SK-N-SH (cell line): ENCODE results near the gene CACNA1D.

Experiments used
- NRF1 ChIP-seq: IDR thresholded peaks from 2 replicates; pipeline ENCODE4 v1.6.1; 2012; ENCODE audit warnings: low read depth, mild to moderate bottlenecking, low read length
- POLR2AphosphoS5 ChIP-seq: IDR thresholded peaks from 2 replicates; pipeline ENCODE4 v1.6.1; 2012; ENCODE audit warnings: low read depth, low read length
- RAD21 ChIP-seq: IDR thresholded peaks from 2 replicates; pipeline ENCODE4 v1.6.1; 2012; ENCODE audit warnings: mild to moderate bottlenecking, low read length
- RXRA ChIP-seq: IDR thresholded peaks from 2 replicates; pipeline ENCODE4 v1.4.0; 2012; ENCODE audit warnings: low read depth, mild to moderate bottlenecking, borderline replicate concordance
- TF ChIP-seq, protein P1 (sequence below): fragments of 200-600 bp; sonication (generic); IDR thresholded peaks from 2 replicates; pipeline ENCODE4 v1.6.1; 2017; ENCODE audit warnings: antibody characterized with exemption, mild to moderate bottlenecking, moderate library complexity

DNA sequence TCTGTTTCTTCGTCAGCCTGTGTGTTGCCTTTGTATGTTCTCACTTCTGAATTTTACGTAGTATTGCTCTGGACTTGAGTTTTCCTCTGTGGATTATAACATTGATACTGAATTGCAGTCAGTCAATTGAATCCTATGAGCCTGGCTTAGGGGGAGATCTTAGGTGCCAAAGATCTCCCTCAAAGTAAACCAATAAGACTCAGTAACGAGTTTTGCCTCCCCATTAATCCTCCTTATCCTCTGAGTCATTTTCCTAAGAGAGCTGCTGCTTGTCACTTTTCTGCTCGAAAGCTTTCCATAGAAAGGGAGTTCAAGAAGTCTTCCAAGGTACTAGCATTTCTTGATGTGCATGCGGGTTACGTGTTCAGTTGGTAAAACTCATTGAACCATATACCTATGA is 225.4 kb downstream of the CACNA1D start:
- TF ChIP-seq POLR2AphosphoS5 = no peak
- TF ChIP-seq, protein P1, sequence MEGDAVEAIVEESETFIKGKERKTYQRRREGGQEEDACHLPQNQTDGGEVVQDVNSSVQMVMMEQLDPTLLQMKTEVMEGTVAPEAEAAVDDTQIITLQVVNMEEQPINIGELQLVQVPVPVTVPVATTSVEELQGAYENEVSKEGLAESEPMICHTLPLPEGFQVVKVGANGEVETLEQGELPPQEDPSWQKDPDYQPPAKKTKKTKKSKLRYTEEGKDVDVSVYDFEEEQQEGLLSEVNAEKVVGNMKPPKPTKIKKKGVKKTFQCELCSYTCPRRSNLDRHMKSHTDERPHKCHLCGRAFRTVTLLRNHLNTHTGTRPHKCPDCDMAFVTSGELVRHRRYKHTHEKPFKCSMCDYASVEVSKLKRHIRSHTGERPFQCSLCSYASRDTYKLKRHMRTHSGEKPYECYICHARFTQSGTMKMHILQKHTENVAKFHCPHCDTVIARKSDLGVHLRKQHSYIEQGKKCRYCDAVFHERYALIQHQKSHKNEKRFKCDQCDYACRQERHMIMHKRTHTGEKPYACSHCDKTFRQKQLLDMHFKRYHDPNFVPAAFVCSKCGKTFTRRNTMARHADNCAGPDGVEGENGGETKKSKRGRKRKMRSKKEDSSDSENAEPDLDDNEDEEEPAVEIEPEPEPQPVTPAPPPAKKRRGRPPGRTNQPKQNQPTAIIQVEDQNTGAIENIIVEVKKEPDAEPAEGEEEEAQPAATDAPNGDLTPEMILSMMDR = no peak
- no peak for TF ChIP-seq NRF1
- TF ChIP-seq RXRA = no peak
- TF ChIP-seq RAD21 = no peak
